ENCODE measurements around the gene CCDC102B.
"Not testable (repeated sequence)": the region's sequence is repeated elsewhere in the genome, so short reads cannot be mapped to it uniquely, and the experiment has no call there.

CCDC102B gene

DNA sequence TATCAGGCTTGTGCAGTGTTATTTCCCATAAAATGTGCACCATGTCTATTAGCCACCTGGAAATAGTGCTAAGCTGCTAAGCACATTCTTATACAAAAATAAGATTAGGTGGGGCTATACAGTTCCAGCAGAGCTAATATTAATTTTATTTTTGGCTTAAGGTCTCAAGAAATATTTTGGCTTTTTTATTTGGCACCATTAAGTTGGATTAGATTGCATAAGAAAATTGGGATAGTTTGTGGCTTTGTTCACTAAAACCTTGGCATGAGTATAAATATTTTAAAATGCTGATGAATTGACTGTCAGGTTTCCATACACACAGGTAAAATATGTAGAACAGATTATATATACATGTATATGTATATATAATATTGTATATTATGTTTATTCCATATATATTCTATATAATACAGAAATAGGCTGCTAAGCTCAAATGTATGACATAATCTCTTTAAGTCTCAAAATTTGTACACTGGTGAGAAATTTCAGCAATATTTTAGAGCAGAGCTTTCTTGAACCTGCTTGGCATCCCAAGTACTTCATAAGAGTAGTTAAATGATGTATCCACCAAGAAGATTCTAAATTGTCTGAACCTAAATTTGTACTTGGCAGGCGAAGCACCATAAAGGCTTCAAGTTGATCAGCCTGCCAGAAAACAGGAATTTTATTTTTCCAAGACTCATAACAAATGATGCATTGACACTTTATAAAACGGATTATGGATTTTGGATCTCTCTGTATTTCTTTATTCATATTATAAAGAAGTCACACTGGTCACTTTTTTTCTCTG is 32.6 kb downstream of the CCDC102B start:
- no peak for DNase-seq

DNA sequence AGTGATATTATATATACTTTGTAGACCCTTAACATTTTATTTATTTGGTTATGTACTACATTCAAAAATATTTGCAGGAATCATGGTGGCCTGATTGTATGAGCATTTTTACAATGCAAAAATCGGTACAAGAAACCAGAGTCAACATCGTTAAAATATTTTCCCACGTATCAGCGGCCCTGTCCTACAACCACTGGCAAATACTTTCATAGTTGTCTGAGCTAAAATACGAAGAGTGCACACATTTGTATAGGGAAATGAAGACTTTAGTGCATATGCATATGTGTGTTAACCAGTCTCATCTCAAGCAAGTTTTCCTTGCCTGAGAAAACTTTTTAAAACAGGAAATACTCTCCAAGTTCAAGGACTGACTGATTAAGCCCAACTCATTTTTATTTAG is 35.9 kb downstream of the CCDC102B start:
- no peak for DNase-seq

DNA sequence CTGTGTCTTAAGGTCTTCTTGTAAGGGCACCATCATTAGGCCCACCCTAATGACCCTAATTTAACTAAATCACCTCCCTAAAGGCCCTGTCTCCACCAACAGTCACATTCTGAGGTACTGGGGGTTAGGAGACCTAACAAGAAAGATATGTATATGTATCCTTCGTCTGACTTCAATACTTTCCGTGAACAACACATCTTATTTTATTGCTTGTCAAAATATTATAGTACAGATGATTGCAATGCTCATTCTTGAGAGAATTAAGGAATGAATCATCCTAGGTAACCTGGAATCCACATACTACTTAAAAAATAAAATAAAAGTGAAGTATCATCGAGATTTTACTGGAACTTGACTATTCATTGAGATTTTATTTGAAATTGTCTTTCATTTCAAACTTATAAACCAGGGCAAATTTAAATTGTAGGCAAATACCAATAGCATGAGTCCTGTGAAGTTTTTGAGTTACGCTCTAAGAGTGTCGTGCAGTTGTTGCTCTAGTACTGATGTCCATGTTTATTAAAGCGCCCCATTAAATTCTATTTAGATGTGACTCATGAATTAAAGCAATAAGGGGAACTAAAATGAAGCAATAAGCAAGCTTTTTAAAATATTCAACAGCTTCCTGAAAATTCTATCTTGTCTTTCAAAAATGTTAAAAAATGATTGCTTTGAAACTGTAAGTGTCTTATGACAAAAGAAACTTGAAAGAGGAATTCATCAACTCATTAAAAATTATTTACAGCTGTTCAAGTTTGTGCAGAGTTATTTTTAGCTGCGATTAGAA is 40.0 kb downstream of the CCDC102B start:
- DNase-seq: no peak

DNA sequence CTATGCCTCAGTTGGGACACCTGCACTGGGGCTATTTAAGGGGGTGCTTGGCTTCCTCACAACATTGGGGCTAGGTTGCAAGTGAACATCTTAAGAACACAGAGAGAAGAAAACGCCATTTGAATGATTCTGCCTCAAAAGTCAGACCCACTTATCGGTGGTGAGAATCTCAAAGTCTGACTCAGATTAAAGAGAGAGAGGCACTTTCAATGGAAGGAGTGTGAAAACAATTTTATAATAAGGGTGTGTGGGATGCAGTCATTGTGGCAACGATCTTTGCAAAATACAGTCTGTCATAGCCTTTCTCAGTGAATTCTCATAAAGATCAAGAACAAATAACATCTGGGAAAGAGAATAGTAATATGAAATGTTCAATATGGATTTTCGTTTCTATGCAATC is 41.8 kb downstream of the CCDC102B start:
- DNase-seq: no peak

DNA sequence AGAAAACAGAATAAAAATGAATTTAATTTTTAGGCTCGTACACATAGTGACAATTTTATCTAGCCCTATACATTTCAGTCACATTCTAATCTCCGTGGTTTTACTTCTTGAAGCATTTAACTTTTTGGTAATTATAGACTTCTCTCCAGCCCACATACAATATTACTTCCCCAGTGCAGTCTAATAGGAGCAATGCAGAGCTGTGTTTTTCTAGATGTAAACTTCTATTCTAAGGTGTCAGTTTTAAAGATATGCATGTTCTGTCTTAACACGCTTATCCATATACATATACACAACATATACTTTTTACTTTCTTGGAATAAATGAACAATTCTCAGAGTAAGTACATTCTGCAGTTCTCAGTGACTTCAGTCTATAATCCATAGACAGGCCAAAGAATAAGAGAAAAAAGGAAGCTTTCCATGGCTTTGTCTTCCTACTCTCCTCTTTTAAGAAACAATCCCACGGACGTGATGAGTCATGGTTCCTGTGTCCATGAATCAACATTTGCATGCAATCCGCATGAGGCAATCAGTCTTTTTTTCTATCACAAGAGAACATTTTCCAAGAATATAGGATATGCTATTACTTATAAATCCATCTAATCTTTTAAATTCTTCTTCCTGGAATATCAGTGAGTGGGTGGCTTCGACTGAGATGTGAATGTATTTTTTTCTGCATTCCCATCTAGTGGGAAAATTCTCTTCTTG is 42.8 kb downstream of the CCDC102B start:
- DNase-seq: no peak

DNA sequence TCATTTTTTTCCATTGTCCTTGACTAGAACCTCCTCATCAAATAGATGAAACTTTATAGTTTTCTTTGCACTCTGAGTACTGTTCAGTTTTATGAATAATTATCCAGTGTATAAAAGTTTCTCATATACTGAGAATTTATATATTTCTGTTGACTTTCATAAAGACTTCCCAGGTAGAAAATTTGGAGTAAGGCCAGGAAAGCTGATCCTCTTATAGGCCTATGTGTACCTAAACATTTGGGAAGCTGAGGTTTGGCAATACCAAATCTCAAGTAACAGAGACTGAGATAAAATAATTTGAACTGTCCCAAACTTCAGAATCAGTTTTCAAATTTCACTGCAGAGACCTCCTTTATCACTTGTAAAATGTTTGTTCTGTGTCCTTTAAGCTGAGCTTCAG is 43.4 kb downstream of the CCDC102B start:
- DNase-seq: no peak

DNA sequence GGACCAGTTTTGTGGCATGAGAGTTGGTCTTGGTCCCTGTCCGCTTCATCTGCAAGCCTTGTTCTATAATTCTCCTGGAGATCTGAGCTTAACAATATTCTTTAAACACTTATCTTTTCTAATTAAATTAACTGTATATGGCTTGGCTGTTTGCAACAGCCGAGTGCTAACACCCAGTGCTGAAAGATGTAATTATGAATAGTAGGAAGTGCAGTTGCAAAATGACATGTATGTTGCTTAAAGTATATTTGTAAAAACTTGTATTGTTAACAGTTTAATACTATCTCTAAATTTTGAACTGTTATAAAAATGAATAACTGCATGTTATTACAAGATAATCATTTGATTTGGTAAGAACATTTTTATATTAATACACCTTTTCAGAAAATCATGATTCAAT is 45.1 kb downstream of the CCDC102B start:
- no peak for DNase-seq

DNA sequence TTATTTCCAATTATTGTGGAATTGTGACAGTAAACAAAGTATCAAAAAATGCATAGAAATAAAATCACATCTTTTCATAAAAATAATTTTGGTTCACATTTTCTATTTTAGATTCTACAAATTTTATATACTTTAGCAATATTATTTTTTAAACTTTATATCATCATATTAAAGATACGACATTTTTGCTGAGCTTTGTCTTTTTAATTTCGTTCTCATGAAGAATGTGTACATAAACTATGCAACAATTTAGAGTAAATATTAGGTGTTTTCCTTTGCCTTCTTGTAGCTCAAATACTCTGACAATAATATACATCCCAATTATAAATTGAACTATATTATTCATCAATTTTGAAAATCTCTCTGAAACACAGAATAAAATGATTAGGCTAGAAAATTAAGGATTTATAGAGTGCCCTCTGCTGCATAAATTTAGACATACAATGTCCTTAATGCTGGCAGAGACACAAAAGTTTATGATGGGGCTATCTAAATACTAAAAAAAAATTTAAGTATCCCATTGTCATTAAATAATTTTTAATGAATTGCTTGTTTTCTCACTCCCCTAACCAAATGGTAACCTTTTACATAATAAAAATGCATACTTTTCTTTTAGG is 45.7 kb downstream of the CCDC102B start:
- DNase-seq: no peak

DNA sequence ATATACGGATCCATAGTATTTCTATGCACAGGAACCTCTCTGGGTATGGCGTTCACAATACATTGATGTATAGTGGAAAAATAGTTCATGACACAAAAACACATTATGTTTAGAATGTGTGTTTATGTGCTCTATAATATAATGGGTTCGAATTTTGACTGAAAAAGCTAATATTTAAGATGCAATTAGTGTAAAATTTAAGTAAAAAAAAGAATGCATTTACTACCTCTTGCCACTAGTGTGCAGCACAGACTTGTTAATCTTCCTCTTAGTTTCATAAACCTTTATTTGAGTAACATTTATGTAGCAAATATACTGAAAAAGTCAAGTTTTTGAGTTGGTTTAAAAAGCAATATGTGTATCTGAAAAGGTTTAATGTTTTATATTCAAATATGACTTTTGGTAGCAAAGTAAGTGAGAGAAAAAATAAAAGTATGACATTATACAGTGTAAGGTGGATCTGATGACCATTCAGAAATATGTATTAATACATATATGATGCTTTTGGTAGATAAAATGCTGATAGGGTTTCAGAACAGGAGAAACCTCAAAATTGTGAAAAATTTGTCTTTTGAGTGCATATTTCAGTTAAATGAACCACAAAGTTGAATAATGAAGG is 49.4 kb downstream of the CCDC102B start:
- peak; percentile 8 for DNase-seq

DNA sequence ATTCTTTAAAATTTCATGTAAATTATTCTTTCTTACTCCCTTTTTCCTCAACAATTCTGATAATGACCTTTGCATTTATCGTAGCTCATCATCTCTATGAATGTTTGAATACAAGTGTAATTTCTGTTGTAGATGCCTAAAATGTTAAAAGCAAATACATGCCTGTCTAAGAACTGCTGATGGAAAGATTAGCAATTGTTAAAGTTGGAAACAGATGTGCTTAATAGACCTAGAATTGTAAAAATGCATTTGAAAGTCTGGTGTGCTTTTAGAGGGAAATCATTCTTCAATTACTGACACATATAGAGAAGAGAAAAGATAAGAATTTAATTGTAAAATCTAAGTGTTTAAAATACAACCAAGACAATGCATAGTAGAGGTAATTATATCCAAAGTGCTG is 50.4 kb downstream of the CCDC102B start:
- DNase-seq: no peak

DNA sequence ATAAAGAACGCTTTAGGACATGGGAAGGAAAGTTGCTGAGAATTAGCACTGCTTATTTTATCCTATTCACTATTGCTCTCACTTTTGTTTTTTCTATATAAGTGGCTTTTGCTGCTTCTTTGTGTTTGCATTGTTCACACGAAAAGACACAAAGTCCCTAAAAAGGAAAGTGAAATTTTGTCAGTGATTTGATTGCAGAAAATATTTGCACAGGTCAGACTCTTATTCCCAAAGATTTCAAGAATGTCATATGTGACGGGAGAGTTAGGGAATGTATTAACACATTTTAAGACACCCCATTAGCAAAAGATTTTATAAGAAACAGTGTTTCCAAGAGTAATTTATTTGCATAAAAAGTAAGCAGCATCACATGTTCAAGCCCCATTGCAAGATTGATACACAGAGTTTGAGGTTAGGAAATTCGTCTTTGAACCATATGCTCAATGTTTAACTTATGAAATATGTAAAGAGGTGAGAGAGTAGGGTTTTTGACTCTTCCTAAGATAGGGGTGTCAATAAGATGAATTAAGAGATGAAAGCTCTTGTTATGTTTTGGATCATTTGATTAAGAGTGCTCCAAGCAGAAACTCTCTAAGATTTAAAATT is 57.0 kb downstream of the CCDC102B start:
- DNase-seq: no peak

DNA sequence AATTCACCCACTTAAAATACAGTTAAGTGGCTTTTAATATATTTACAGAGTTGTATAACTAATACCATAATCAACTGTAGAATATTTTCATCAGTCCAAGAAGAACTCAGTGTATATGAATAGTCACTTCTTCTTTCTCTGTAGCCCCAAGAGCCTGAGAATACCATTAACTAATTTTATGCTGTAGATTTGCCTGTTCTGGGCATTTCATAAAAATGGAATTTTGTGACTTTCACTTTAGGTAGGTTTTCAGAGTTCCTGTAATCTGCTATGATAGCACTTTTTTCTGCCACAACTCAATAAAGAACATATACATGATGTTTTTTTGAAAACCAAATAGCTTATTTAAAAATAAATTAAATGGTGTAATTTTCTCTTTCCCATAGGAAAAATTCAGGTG is 57.6 kb downstream of the CCDC102B start:
- no peak for DNase-seq

DNA sequence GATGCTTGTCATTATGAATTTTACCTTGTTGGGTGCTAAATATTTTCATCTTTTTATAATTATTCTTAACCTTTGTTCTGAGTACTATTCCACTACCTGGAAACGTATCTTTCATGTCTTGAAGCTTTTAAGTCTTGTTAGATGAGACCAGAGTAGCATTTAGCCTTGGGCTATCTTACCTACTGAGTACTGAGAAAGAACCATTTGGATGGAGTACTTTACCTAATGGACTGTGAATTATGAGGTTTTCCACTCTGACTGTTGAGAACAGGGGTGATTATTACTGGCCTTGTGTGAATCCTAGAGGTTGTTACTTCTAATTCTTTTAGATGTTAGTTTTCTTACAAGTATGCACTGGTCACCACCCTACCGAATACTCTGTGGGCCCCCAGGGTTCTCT is 63.5 kb downstream of the CCDC102B start:
- DNase-seq: no peak

DNA sequence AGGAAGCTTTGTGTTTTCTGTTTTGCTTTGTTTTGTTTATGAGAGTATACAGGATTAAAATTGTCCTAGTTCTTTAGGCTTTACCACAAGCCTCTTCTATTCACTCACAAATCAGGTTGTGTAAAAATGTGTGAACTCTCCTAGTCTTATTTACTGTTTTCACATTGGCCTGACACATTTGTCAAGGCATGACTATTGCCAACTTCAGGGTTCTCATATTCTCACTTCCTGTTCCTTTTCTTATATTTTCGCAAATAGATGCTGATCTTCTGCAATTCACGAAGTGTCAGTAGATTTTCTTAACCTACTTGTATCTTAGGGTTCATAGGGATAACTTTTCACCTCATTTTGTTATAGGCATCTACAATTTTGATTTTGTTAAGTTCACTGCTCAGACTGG is 67.1 kb downstream of the CCDC102B start:
- no peak for DNase-seq

DNA sequence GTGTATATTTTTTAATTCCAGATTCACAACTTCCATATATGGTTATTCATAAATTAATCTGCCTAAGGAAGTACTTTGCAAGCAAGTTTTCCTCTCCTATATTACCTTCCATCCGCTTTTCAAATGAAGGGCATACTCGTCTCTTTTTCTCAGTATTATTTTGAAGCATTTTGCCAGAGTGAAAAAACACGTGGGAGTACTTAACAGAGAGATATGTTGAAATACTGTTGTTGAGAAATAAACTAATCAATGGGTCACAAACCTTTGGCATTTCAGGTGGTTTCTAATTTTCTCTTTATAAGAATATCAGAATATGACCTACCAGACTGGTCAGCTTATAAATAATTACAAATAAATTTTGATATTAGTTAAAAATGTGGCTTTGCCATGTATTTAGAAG is 67.6 kb downstream of the CCDC102B start:
- no peak for DNase-seq

DNA sequence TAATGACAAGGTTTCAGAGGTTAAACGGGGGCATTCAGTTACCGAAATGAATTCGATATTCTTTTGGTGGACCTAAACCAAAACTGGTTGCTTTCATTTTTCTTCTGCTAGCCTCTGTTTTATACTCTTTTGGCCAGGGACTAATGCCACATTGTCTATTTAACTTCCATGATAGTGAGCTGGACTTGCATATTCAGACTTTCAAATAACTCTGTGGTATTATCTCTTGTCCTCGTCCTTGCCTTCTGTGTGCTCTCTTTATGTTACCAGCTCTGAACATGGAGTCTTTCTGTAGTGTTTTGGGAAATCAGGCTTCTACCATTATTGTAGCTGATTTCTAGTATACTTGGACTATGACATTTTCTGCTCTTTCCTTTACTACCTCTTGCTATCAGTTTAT is 75.1 kb downstream of the CCDC102B start:
- no peak for DNase-seq

DNA sequence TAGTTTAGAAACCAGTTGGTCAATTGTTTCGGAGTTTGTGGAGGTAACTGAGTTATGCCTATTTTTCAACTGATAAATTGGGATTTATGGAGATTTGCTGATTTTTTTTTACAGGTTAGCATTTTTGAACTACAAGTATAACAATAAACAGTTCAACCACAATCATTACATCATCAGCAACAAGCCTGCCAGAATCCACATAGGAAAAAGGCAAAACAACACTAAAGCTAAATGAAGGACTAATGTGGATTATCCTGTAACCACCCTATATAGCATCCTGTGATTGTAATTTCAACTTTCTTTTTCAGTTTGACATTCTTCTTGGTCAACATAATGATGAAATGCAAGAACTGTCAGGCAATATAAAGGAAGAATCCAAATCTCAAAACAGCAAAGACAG is 76.5 kb downstream of the CCDC102B start:
- DNase-seq: no peak

DNA sequence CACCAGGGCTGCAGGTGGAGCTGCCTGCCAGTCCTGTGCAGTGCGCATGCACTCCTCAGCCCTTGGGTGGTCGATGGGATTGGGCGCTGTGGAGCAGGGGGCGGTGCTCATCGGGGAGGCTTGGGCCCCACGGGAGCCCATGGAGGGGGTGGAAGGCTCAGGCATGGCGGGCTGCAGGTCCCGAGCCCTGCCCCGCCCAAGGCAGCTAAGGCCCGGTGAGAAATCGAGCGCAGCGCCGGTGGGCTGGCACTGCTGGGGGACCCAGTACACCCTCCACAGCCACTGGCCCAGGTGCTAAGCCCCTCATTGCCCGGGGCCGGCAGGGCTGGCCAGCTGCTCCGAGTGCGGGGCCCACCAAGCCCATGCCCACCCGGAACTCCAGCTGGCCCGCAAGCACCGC is 82.1 kb downstream of the CCDC102B start:
- DNase-seq: not testable (repeated sequence)

DNA sequence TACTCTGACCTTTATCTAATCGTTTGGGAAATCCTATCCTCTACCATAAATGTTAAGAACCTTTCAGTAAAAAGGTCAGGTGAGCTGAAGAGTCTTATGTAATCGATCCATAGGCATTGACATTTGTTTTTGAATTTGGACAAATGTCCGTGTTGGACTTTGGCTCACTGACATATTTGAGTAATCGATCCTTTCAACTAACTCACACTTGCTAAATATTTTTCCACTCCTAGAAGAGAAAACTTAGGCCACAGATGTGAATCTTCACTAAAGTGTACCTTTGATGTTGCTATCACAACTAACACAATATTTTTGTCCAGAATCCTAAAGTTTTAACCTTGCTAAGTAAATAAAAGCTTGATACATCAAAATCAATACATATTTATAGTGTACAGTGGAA is 89.5 kb downstream of the CCDC102B start:
- no peak for DNase-seq

DNA sequence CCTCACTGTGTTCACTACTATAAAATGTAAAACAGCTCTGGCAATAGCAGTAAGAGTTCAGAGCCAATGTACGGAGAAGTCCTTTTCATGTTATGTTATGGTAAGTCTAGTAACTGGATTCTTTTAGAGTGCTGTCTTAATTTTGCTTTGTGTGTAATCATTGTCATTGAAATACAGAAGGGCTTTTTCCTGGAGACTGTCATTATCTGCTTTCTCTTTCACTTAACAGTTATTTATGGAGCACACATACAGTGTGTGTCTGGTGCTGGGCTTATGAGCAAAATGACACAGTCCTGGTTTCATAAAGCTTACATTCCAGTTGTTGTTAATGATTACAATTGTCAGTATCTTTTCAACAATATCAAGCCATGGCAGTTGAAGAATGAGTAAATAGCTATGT is 95.5 kb downstream of the CCDC102B start:
- no peak for DNase-seq

DNA sequence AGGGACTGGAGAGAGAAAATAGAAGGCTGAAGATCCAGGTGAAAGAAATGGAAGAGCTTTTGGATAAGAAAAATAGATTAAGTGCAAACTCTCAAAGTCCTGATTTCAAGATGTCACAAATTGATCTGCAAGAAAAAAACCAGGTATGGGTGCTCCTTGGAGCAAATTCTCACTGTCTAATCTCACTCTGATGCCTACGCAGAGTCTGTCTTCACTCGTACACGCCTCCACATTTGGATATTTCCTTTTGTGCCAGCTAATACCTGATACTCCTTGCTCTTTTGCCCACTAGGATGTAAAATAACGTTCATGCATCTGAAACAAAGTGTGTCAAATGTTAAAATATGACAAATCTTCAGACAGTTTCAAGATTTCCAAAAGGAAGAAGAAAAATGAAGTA is 99.4 kb downstream of the CCDC102B start:
- no peak for DNase-seq

DNA sequence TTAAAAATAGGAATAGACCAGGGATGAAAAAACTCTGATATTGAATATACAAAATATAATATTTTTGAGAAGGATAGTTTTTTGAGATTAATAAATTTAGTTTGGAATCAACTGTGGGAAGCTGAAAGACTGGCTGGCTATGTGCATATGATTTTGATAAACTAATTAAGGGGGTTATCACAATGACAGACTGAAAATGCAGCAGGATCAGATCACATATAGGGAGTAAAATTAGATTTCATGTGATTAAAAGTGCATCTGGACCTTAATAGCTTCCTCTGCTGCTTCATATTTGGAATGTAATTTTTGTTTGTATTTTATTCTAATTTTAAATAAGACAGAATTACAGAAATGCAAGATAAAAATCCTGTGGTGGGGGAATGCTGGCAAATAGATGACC is 111.7 kb downstream of the CCDC102B start:
- no peak for DNase-seq

DNA sequence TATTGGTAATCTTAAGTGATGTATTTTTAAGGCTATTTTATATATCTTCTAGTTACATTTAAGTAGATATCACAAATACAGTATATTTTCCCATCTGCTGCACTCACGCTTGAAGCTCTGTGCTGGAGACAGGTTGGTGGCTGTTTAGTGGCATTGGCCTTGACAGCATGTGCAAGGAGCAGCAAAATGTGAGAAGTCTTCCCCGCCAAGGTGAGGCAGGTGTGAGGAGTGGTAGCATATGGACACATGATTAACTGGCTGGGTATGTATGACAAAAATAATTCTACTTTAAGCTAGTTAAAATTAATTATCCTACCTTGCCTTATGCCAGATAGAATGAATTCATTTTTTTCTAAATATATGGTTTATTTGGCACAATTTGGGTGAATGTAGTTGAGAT is 117.2 kb downstream of the CCDC102B start:
- no peak for DNase-seq
